Gastrocnemius medialis (tissue), 4 donors: ENCODE measurements around the gene MBL2. TPM values are rescaled to one million over a fixed set of nuclear protein-coding genes. Genes with fewer than 3 reads are reported as not detected.

ENCODE experiments used
- ATAC-seq, 2 donors: fragments of 150-250 bp; one replicate each; pipeline ENCODE4 v1.9.1; 2016
- DNase-seq, 2 donors: peaks; one replicate each; pipeline ENCODE4 v3.0.0-alpha.2; 2019
- H3K27ac ChIP-seq, 4 donors: fragments of 200-600 bp; sonication (generic); 1 replicate in 1 of 4; 2 replicates in 3 of 4; pipeline ENCODE4 v1.5.1; 2016 to 2018; ENCODE audit warnings: mild to moderate bottlenecking in 2 of 4, moderate library complexity in 1 of 4
- H3K27me3 ChIP-seq, 3 donors: fragments of 200-600 bp; sonication (generic) in 2 of 3; 1 replicate in 1 of 3; 2 replicates in 2 of 3; pipeline versions ENCODE4 v1.5.1 to v1.6.0; 2016 to 2019; ENCODE audit warnings: mild to moderate bottlenecking in 1 of 3, moderate library complexity in 1 of 3
- H3K36me3 ChIP-seq, 2 donors: fragments of 200-600 bp; sonication (generic) in 1 of 2; one replicate each; pipeline ENCODE4 v1.5.1; 2017 to 2018
- H3K4me1 ChIP-seq, 2 donors: fragments of 200-600 bp; sonication (generic) in 1 of 2; one replicate each; pipeline ENCODE4 v1.5.1; 2016 to 2017; ENCODE audit warnings: mild to moderate bottlenecking in 2 of 2
- H3K4me3 ChIP-seq, 4 donors: fragments of 200-600 bp; sonication (generic) in 3 of 4; 1 replicate in 1 of 4; 2 replicates in 3 of 4; pipeline ENCODE4 v1.5.1; 2016 to 2019; ENCODE audit warnings: mild to moderate bottlenecking in 2 of 4
- H3K9me3 ChIP-seq, 3 donors: fragments of 200-600 bp; sonication (generic) in 2 of 3; 1 replicate in 1 of 3; 2 replicates in 2 of 3; pipeline ENCODE4 v1.5.1; 2016 to 2019
- POLR2A ChIP-seq, 2 donors: fragments of 450-650 bp; IDR thresholded peaks; one replicate each; pipeline ENCODE4 v1.6.1; 2017; ENCODE audit warnings: antibody characterized with exemption in 2 of 2, mild to moderate bottlenecking in 2 of 2, moderate library complexity in 2 of 2
- in situ Hi-C, 4 donors: fragments of 200-750 bp; cut with MboI; loops; one replicate each; pipeline versions ENCODE4 v1.15.0 to v1.8.0; 2017; ENCODE audit warnings: low sequenced_read_pairs in 4 of 4
- intact Hi-C: fragments of 100-400 bp; cut with DNase I; formaldehyde crosslinking; loops from one replicate; pipeline ENCODE4 v1.15.1; 2023; ENCODE audit warnings: low total_unique reads
- total RNA-seq, 4 donors: library from RNA; depleted of rRNA; stranded (reverse); fragments of >200 nt; gene quantifications; one replicate each; pipeline versions ENCODE4 v1.1.0 to v1.2.3, GENCODE V29; 2016
- TF ChIP-seq, protein P1 (sequence below), 5 experiments: fragments of 450-650 bp in 3 of 5; fragments of 200-600 bp in 2 of 5; sonication (generic) in 2 of 5; IDR thresholded peaks in 4 of 5; conservative IDR thresholded peaks in 1 of 5; 1 replicate in 4 of 5; 2 replicates in 1 of 5; pipeline ENCODE4 v1.5.1; 2016 to 2019; ENCODE audit warnings: antibody characterized with exemption in 5 of 5, mild to moderate bottlenecking in 3 of 5, moderate library complexity in 3 of 5

Gene MBL2
- under 1 TPM in 2 of 4 donors, not detected in 2; 0.07 to 0.11 TPM for total RNA-seq

DNA sequence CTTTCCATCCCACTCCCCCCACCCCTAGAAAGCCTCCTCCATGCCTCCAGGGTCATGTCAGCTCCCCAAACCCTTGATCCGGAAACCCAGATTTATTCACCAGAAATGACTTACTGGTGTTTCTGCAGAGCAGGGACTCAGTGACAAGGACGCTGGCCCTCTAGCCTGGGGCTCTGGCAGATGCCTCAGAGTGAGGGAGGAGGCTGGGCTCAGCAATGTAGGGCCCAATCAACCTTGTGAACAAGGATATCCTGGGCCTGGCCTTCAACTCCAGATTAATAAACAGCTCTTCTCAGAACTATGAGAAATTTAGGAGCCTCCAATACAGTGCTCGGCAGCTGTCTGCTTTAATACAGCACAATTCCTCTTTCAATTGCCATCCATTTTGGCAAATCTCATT is at the start of gene MBL2:
TSS of gene MBL2 (minus strand) at position 162 of the 400 bp plus-strand sequence. CDS start 1,149 bp downstream, outside the sequence.
- DNase-seq: no peak
- no peak for TF ChIP-seq POLR2A (IDR thresholded peaks at IDR 0.05)
- TF ChIP-seq, protein P1, sequence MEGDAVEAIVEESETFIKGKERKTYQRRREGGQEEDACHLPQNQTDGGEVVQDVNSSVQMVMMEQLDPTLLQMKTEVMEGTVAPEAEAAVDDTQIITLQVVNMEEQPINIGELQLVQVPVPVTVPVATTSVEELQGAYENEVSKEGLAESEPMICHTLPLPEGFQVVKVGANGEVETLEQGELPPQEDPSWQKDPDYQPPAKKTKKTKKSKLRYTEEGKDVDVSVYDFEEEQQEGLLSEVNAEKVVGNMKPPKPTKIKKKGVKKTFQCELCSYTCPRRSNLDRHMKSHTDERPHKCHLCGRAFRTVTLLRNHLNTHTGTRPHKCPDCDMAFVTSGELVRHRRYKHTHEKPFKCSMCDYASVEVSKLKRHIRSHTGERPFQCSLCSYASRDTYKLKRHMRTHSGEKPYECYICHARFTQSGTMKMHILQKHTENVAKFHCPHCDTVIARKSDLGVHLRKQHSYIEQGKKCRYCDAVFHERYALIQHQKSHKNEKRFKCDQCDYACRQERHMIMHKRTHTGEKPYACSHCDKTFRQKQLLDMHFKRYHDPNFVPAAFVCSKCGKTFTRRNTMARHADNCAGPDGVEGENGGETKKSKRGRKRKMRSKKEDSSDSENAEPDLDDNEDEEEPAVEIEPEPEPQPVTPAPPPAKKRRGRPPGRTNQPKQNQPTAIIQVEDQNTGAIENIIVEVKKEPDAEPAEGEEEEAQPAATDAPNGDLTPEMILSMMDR (IDR thresholded peaks at IDR 0.05 in 4 of 5, conservative IDR thresholded peaks at IDR 0.05 in 1 of 5): no peak
- no peak within 1 kb of the TSS for H3K4me3 ChIP-seq
- H3K27me3 ChIP-seq: no peaks in the 10 kb centered on the region
- H3K27ac ChIP-seq: no peak within 1 kb of the TSS
- ATAC-seq: no peak
- intact Hi-C loops (no loop called here), in situ Hi-C loops (no loop called here)
- no peaks in the 10 kb centered on the region for H3K4me1 ChIP-seq
- no peaks in the 10 kb centered on the region for H3K9me3 ChIP-seq
- no peaks in the 10 kb centered on the region for H3K36me3 ChIP-seq

DNA sequence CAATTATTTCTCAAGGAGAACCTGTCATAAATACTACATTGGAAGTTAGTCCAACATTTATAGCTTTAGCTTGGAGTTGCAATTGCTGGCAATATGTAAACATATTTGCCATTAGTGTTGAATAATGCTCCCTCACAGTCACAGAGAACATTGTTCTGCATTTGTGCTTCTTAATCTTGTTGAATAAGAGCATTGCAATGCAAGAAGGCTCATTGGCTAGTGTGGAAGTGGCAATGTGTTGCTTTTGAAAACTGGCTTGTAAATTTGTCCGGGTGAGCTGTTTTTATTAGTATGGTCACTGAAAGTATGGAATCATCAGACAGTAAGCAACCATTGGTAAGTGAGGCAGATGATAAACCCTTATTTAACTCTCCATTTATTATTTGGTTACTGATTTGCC is 47.7 kb upstream of the MBL2 start:
- H3K9me3 ChIP-seq: no peaks in the 10 kb centered on the region
- TF ChIP-seq, protein P1 (IDR thresholded peaks at IDR 0.05 in 4 of 5, conservative IDR thresholded peaks at IDR 0.05 in 1 of 5): no peak
- TF ChIP-seq POLR2A (IDR thresholded peaks at IDR 0.05): no peak
- H3K27ac ChIP-seq: no peak overlapping the region
- H3K4me1 ChIP-seq: no peaks in the 10 kb centered on the region
- H3K4me3 ChIP-seq: no peak overlapping the region
- H3K36me3 ChIP-seq: no peaks in the 10 kb centered on the region
- in situ Hi-C loops: no loop called here
- intact Hi-C loops: no loop called here
- no peaks in the 10 kb centered on the region for H3K27me3 ChIP-seq
- DNase-seq (no peak), ATAC-seq (no peak)

DNA sequence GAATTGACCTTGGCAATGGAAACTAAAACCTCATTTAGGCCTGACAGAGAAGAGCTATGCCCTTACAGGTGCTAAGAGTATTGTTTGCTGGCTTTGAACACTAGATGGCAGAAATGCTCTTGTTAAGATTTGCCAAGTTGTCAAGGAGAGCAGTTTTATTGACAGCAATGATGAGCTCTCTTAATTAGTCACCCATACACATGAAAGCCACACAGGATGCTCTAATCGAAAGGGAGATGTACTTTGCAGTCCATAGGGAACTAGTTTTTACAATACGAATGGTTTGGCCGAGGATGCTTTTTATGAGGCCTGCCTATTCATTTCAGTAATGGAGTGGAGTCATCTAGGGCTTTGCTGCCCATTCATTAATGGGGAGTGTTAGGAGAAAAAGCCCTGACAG is 45.4 kb upstream of the MBL2 start:
- no peaks in the 10 kb centered on the region for H3K27me3 ChIP-seq
- ATAC-seq (no peak), DNase-seq (no peak)
- intact Hi-C loops (no loop called here), in situ Hi-C loops (no loop called here)
- H3K4me1 ChIP-seq: no peaks in the 10 kb centered on the region
- no peak overlapping the region for H3K27ac ChIP-seq
- no peaks in the 10 kb centered on the region for H3K36me3 ChIP-seq
- no peaks in the 10 kb centered on the region for H3K9me3 ChIP-seq
- TF ChIP-seq POLR2A (IDR thresholded peaks at IDR 0.05): no peak
- TF ChIP-seq, protein P1 (IDR thresholded peaks at IDR 0.05 in 4 of 5, conservative IDR thresholded peaks at IDR 0.05 in 1 of 5): no peak
- H3K4me3 ChIP-seq: no peak overlapping the region

DNA sequence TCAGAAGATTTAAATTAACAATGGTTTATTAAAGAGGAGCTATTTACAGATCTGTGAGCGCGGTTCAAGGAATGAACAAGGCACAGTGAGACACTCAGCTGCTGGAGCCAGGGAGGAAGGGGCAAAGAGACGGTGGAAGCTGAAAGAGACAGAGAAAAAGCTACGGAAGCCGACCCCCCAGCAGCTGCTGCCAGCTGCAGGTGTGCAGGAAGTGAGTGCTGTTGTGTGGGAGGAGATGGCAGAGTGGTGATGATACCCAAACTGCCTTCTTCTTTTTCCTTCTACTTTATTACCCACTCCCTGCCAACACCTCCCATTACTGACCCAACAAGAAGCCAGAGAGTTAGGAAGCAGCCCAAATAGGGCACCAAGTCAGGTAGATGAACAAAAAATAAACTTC is 41.9 kb upstream of the MBL2 start:
- DNase-seq (no peak), ATAC-seq (no peak)
- TF ChIP-seq, protein P1 (IDR thresholded peaks at IDR 0.05 in 4 of 5, conservative IDR thresholded peaks at IDR 0.05 in 1 of 5): no peak
- TF ChIP-seq POLR2A (IDR thresholded peaks at IDR 0.05): no peak
- Histone ChIP-seq H3K36me3 (no peaks in the 10 kb centered on the region), H3K9me3 (no peaks in the 10 kb centered on the region), H3K4me3 (no peak overlapping the region), H3K27me3 (no peaks in the 10 kb centered on the region), H3K4me1 (no peaks in the 10 kb centered on the region), H3K27ac (no peak overlapping the region)
- intact Hi-C loops (no loop called here), in situ Hi-C loops (no loop called here)

DNA sequence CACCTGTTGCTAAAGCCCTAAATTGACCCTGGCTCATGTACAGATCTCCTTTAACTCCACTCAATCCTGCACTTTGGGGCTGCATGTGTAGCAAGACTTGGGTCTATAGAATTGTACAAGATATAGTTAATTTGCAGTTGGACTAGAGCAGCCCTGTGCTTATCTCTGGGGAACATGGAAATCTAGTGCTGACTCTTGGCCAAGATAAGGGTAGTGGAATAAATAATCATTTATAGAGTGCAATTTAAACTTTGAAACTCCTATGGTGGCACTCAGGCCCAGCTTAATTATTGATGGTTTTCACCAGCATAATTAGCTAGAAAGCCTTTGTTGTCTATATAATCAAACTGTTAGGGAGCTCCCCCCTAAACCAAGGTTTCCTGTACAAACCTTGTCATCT is 39.2 kb upstream of the MBL2 start:
- H3K27me3 ChIP-seq: no peaks in the 10 kb centered on the region
- no peak overlapping the region for H3K27ac ChIP-seq
- no peaks in the 10 kb centered on the region for H3K36me3 ChIP-seq
- H3K9me3 ChIP-seq: no peaks in the 10 kb centered on the region
- DNase-seq (no peak), ATAC-seq (no peak)
- intact Hi-C loops: no loop called here
- TF ChIP-seq, protein P1 (IDR thresholded peaks at IDR 0.05 in 4 of 5, conservative IDR thresholded peaks at IDR 0.05 in 1 of 5): no peak
- TF ChIP-seq POLR2A (IDR thresholded peaks at IDR 0.05): no peak
- no peak overlapping the region for H3K4me3 ChIP-seq
- in situ Hi-C loops: no loop called here
- no peaks in the 10 kb centered on the region for H3K4me1 ChIP-seq
